CD4-positive, alpha-beta T cell treated with Interleukin-12 subunit alpha and Interleukin-12 subunit beta, for 1 hour (primary cell): Measurements from ENCODE around the gene DTNBP1.

Experiments
- DNase-seq: peaks from one replicate; pipeline ENCODE4 v3.0.0-alpha.2; 2020

The DTNBP1 gene

DNA sequence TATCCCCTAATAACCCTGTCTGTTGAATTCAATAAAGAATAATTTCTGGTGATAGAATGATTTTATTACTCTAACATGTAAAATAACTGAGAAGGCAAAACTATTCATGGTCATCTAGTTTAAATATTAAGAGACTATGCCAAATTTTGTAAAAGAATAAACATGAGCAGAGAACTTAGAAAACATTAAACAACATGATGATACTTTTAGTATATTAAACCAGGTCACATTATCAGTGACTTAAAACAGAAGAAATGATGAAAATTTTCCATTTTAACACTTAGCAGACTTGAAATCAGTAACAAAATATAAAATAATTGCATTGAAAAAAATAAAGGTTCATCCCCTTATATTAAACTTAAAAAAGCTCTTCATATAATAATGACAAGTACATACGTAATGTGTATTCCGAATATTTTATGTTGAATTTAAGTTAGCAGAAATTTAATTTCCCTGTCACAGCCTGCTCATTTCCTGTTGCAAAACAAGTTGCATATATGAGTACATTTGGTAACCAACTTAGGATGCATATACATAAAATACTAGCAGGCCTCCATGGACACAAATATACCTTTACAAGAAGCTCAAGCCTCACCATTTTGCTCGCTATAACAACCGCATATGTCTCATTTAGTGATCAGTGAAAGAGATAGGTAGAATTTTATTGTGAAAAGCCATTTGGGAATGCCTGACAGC, 40.6 kb downstream of the DTNBP1 start:
- no peak for DNase-seq

DNA sequence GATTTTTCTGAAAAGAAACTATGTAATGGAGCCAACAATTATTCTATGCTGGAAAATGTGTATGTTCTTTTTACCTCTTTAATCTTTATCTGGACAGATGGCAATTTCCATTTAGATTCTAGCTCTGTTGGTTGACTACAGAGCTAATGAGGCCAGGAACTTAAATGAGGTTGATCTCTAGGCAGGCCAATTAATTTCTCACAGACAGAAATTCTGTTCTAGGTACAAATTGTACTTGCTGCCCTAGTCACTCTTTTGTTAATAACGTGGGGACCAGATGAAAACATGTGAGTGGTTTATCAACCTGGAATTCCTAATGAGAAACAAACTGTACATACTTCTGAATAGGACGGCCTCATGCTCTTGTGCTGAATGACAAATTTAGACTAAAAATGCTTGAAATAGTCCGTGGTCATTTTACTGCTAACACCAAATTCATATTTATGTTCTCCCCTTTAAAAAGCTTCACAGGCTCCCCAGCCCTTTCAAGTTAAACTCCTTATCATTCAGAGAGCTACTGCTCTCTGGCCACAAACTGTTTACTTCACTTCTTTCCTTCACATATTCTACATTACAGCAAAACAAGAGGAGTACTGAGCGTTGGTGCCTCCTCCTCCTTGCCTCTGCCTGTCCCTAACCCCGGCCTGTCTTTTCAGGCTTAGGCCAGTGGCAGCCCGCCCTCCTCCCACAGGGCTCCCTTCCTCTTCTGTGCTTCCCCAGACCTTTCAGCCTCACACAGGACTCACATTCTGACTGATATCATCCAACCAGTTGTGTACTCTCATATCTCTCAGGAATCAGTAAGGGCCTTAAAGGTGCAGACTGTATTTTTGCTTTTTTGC, 41.4 kb downstream of the DTNBP1 start:
- peak; percentile 10 for DNase-seq

DNA sequence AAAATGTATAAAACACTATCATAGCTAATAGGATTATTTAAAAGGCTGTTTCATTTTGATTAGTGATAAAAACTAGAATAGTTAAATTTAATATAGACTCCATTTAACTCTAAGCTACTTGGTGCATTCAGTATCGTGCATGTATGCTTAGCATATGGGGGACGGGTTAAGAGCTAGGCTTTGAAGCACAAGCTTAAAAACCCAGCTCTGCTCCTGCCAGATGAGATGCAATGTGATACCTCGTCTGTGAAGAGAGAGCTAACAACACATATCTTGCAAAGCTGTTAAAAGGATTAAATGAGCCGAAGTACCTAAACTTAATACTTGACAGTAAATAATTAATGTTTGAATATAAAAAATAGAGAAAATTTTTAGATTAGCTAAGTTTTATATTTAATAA, 42.2 kb downstream of the DTNBP1 start:
- DNase-seq, result no peak

DNA sequence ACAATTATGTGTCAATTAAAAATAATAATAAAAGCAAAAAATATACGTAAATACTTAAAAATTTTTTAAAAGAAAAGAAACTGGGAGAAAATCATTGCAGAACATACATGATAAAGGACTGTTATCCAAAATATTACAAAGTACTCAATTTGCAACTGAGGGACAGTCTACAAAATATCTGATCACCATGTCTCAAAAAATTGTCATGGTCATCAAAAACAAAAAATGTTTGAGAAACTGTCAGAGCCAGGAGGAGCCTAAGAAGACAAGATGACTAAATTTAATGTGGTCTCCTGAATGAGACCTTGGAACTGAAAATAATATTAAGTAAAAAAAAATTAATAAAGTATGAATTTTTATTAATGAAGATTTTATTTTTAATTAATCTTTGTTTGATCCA, 43.5 kb downstream of the DTNBP1 start:
- DNase-seq, result no peak

DNA sequence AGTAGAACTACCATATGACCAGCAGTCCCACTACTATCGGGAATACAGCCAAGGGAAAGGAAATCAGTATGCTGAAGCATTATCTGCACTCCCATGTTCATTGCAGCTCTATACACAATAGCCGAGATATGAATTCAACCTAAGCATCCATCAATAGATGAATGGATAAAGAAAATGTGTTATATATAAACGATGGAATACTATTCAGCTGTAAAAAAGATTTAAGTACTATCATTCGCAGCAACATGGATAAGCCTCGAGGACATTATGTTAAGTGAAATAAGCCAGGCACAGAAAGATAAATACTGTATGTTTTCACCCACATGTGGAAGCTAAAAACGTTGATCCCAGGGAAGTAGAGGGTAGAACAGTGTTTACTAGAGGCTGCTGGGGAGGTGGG, 44.1 kb downstream of the DTNBP1 start:
- no peak for DNase-seq

DNA sequence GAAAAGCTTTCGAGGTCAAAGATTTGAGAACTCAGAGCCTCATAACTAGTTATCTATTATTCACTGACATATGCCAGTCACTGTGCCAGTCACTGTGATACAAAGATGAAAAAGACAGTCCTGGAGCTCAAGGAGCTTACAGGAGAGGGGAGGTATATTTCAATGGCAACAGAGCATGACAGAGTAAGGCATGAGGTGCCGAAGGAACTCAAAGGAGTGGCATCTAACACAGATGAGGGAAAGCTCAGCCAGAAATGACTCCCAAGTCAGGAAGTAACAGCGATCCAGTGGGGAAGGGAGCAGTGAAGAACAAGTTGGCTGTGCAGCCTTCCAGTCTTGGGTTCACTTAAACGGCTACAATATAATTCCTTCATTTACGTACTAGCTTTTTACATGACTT, 46.6 kb downstream of the DTNBP1 start:
- DNase-seq, result no peak

DNA sequence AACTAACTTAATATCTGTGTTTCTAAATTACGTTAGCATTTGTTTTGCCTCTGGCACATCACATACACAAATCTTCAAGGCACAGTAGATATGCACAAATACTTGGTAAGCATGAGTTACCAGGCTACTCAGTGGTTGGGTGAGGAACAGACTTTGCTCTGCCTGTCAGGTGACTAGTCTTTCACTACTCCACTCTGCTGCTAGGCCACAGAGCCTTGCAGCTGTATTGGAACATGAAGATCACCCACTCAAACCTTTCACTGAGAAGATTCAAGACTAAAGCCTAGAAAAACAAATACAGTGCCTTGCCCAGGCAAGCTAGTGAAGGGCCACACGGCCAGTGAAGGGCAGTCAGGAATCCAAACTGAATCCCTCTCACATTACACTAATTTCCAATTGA, 47.0 kb downstream of the DTNBP1 start:
- DNase-seq, result no peak

DNA sequence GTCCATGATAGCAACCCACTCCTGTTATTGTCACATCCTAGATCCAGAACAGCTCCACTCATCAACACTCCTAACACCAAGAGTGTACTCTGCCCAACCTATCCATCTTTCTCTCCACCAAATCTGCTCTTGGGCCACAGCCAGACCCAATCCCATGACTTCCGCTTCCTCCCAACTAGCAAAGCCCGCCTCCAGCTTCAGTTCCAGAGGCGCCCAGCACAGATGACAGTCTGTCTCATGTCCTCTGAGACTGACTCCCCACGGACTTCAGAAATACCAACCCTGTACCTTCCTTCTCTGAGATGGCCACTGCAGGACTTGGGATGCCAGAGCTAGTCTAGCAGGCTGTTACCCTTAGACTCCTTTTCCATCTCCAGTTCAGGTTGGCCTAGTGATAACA, 48.6 kb downstream of the DTNBP1 start:
- no peak for DNase-seq

DNA sequence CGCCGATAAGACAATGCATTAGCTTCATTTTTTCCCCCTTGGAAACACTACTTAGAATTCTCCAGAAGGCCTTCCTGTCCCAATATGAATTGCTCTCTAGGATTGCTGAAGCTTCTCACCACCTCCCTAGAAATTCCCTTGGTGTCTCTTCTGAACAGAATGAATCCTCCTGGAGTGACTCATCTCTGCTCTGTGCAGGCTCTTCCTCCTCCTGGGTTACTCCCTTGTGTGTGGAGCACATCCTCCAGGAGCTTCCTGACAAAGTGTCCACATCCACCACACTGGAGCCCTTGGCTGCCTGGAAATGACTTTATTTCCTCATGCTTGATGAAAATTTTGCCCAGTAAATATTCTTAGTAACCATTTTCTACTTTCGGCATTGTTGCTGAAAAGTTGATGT, 54.4 kb downstream of the DTNBP1 start:
- no peak for DNase-seq

DNA sequence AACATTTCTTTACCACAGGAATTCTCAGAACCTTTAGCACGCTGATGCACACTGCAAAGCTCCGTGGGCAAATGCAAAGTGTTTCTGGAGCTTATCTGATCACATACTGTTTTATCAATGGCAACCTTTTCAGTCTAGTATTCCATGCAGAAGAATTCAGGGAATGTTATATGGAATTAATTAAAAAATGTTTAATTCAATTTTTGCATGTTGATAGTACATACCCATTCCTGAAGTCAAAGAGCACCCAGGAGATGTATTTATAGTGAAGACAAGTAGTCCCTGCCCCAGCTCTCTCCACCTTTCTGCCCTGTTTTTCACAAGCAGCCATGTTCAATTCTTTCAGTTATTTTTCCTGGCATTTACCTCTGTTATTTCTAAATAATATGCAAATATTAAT, 55.2 kb downstream of the DTNBP1 start:
- no peak for DNase-seq

DNA sequence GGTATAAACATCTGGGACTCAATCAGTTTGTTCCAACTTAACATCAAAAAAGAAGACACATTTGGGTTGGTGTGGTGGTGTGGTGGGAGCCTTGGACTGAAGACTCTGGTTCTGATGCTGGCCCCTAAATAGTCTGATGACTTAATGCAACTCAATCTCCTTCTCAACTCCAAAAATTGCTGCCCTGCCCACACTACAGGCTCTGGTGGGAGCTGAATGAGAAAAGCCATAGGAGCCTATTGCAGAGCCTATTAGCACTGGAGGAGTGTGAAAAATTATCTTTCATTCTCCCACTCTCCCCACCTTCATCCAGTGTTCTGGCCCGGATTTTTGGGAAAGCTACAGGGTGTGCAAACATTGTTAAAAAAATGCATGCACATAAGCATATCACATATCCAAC, 56.5 kb downstream of the DTNBP1 start:
- no peak for DNase-seq

DNA sequence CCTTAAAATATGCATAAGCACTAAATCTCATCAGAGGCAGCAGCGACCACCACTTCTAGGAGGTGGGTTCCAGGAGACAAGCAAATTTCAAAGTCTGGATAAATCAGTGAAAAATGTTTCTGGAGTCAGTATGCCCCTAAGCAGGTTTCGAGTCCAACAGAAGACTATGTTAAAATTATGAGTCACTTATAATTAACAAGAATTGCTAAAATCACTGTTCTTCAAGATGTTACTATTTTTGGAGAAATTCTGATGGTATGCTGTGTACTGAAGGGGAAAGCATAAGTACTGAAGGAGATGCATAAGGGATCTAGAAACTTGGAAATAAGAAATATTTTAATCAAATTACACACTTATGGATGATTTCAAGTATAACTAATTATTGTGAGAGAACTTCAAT, 58.0 kb downstream of the DTNBP1 start:
- DNase-seq, result no peak

DNA sequence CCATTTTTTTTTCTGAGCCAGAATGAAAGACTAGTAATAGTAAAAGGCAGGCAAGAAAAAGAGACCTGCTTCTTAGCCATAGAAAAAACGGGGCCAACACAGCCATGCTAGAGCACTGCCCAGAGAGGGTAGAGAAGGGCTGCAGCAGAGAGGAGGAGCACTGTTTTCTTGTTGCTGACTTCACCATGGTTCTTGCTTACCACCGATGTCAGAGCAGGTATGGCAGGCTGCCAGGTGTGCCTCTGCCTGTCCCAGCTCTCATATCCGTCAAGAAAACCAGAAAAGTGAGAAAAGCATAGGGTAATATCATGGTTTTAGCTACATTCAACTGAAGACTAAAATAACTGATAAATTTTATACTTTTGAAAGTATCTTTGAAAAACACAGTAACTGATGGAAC, 60.7 kb downstream of the DTNBP1 start:
- no peak for DNase-seq

DNA sequence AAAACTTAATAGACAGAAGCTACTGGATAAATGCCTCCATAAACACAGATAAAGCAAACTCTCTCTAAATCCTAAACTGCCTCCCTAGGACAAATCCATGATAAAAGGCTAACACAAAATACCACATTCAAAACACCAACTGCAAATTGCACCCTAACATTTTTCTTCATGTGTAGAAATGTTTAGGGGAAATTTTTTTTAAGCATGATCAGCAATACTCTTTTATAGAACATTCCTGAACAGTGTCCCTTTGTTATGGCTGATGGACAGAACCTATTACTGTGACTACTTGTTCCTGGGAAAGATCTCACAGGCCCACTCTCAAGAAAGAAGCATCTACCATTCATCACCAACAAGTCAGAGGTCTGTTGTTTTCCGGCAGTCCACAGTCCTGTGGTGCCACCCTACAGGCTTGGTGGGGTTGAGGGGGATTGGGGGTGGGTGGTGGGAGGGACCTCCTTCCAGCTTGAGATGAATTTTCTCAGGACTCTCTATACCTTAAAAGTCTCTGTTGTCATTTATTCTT, 64.5 kb downstream of the DTNBP1 start:
- DNase-seq, result no peak

DNA sequence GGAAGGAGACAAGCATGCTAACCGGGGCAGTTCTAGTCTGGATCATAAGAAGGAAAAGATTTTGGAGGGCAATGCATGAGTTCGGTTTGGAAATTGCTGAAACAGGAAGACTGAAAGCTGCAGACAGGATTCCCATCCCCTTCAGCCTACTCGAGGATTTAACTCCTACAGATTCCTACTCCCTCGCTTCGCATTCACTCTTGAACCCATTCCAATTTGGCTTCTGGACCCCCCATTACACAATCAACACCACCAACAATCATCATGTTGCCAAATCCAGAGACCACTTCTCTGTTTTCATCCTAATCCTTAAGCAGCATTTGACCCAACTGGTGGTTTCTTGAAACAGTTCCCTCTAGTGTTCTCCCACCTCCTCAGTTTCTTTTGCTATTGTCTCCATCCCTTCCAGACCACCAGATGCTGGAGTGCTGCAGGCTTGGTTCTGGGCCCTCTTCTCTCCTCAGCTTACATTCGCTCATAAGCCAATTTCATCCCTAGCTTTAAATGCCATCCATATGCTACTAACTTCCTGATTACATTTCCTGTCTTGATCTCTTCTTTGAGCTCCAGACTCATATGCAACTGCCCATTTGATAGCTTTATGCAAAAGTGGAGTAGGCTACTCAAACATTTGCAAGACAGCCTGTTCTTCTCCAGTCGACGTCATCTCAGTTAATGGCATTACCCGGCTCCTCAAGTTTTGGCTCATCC, 66.5 kb downstream of the DTNBP1 start:
- no peak for DNase-seq

DNA sequence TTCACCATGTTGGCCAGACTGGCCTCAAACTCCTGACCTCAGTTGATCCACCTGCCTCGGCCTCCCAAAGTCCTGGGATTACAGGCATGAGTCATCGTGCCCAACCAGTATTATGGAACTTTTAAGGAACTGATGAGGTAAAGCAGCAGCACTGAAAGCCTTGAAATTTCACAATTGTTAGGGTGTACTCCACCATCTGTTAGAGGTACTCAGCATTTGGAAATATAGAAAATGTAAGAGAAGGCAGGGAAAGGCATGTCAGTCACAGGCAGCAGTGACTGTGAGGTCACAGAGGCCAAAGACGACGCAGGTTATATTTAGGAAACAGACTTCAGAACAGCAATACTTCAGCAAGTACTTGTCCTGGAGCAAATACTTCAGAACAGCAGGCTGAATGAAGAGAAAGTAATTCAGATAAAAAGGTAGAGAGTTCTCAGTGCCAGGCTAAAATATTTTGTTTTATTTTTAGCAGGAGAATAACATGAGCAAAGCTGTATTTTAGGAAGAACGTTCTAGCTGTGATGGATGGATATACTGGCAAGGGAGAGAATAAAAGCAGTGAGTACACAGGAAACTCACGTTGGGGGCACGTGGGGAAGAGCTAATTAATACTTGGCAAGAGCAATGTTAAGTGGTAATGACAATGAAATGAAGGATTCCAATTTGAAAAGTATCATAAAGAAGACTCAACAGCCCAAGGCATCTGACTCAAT, 67.2 kb downstream of the DTNBP1 start:
- no peak for DNase-seq

DNA sequence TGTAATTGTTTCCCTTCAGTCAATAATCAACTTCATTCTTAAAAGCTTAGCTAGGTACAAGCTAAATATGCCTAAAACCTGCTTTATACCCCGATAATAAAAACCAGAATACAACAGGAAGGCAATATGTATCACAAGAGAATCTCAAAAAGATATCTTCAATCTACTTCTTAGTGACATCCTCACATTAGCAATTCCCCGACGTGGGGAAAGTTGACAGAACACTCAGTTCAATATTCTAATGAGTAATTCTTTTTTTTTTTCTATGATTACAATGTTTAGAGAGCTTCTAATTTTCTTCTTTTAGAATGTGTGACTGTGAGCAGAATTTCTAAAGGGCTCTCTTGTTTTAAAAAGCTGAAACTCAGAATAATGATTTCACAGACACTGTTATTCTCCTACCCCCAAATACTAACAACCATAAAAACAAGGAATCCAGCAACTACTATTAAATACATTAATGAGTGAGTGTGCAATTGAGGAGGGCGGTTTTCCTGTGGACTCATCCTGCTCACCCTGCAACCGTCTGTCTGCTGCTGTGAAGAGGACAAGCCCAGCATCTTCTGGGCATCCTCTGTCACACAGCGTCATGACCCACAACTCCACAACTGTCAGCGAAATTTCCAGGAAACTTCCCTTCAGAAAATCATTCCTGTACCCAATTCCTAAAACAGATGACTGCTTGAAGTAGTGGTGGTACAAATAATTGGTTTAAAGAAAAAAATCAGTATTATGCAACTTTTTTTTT, 68.1 kb downstream of the DTNBP1 start:
- no peak for DNase-seq

DNA sequence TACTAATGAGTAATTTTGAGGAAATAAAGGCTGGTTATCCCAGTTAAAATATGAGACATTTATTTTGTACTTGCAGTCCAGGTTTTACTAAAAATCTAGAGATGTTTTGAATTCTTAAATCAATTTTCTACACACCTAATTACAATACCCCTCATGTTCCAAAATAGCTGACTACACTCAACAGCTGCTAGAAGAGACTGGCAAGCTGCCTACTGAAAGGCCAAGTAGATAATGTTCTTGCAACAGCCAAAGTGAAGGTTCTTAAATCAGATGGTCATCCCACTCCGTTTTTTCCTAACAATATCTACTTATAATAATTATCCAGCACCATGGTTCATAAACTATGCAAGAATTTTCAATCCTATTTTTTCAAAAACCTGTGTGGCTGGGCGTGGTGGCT, 69.0 kb downstream of the DTNBP1 start:
- no peak for DNase-seq

DNA sequence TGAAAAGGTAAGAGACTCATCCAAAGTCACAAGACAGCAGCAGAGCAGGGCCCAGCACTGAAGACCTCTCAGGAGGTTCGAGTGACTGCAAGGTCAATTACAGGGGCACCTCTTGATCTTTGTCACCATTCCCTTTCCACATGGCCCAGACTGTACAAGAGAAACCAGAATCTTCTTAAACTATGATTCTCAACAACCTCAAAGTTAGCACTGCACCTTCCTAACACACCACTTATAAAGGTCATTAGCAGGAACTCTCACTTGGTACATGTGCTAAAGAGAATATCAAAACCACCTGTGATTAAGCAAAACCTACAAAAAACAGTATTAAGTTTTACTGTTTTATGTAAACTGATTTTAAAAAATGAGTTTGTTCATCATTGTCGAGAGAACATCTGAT, 70.2 kb downstream of the DTNBP1 start:
- DNase-seq, result no peak

DNA sequence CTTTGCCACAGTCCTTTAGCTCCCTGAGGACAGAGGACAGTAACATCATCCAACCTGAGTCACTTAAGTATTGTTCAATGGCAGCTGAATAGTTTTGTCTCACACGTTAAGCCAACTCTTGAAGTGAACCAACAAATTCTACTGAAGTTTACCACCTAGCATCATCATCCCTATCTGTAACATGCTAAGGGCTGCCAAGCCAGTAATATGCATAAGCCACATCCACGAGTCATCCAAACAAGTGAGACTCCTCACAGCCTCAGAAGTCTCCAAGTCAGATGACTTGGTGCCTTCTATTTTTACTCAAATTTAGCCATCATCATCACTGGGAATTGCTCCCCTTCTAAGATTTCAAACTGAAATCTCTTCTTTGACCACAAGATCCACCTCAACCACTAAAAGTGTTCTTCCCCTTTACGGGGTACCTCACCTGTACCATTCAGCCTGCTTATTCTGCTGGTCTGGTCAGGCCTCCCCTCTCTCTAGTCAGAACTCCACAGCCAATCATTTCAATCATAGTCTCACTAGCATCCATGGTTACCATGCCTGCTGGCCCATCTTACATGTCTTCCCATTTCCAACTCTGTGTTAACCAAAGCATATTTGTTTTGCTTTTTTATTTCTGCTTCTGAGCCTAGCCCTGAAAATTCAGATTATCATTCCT, 73.7 kb downstream of the DTNBP1 start:
- DNase-seq, result no peak

DNA sequence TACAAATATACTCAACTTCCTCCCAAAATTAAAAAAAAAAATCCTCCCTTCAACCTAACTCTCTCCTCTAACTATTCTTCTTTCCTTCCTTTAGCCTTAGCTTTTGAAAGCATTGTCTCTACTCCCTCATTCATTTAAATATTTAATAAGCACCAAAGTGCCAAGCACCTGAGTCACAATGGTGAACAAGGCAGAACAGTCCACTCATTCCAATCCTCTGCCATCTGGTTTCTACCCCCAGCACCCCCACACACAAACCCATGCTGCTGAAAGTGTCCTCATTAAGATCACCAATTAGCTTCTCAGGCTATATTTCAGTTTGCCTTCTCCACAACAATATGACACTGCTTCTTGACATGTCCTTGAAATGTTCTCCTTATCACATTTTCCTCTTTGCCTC, 76.3 kb downstream of the DTNBP1 start:
- DNase-seq, result no peak

DNA sequence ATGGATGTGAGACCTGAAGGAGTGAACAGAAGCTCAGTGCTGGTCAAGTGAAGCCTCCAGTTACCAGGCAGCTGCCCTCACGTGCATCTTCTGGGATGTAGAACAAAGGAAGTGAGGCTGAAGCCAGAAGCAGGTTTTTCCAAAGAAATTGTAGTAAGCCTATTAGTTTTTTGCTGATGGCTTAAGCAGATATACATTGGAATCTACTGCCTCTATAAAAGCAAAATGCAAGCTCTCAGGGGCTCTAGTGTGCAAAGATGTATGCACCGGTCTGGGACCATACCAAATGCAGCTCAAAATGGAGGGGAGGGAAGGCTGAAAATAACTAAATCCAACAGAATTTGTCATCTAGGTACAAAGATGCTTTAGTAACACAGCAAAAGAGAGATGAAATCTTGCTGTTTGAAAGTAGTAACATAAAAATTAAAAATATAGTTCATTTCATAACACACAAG, 77.0 kb downstream of the DTNBP1 start:
- DNase-seq, result no peak
